Natural killer cell (primary cell): ENCODE data around the gene BCAS3. TPM values are rescaled to one million over a fixed set of nuclear protein-coding genes. Genes with fewer than 3 reads are reported as not detected.
A peak's percentile ranks its signal among the peaks of the same experiment; 100 is the strongest.

Experiments used
- ATAC-seq, 3 donors: fragments of 150-1000 bp in 2 of 3; fragments of 200-7000 bp in 1 of 3; cut with Tn5 transposase; 1 replicate in 1 of 3; 2 replicates in 2 of 3; pipeline ENCODE4 v1.10.0; 2021; ENCODE audit warnings: mild to moderate bottlenecking in 2 of 3, moderate library complexity in 2 of 3
- DNase-seq, 2 donors: peaks; one replicate each; pipeline versions ENCODE4 v3.0.0 to v3.0.0-alpha.2; 2013 to 2021; ENCODE audit warnings: mixed read lengths in 1 of 2
- H3K27ac ChIP-seq: one replicate; pipeline ENCODE4 v1.5.1; 2013; ENCODE audit warnings: mild to moderate bottlenecking, low read length
- H3K27me3 ChIP-seq: one replicate; pipeline ENCODE4 v1.6.1; 2013; ENCODE audit warnings: low read length; ENCODE audit not compliant: control insufficient read depth, insufficient read depth
- H3K36me3 ChIP-seq: one replicate; pipeline ENCODE4 v1.6.1; 2013; ENCODE audit warnings: low read length; ENCODE audit not compliant: control insufficient read depth, insufficient read depth
- H3K4me1 ChIP-seq: one replicate; pipeline ENCODE4 v1.6.1; 2013; ENCODE audit warnings: low read length; ENCODE audit not compliant: control insufficient read depth, insufficient read depth
- H3K4me3 ChIP-seq: one replicate; pipeline ENCODE4 v1.5.1; 2013; ENCODE audit warnings: low read length
- H3K9me3 ChIP-seq: one replicate; pipeline ENCODE4 v1.6.1; 2013; ENCODE audit warnings: low read length; ENCODE audit not compliant: control insufficient read depth, insufficient read depth
- H3K27ac Mint-ChIP-seq, 2 donors: one replicate each; pipeline ENCODE4 v1.8.0; 2022; ENCODE audit warnings: mild to moderate bottlenecking in 2 of 2, mixed read lengths in 2 of 2, moderate library complexity in 1 of 2
- H3K27me3 Mint-ChIP-seq, 2 donors: one replicate each; pipeline ENCODE4 v1.8.0; 2022; ENCODE audit warnings: low read depth in 2 of 2, mixed read lengths in 2 of 2
- H3K36me3 Mint-ChIP-seq: one replicate; pipeline ENCODE4 v1.8.0; 2022; ENCODE audit warnings: mixed read lengths
- H3K4me1 Mint-ChIP-seq, 2 donors: one replicate each; pipeline ENCODE4 v1.8.0; 2022; ENCODE audit warnings: mixed read lengths in 2 of 2
- H3K4me3 Mint-ChIP-seq: one replicate; pipeline ENCODE4 v1.8.0; 2022; ENCODE audit warnings: mild to moderate bottlenecking, moderate library complexity, mixed read lengths
- H3K9me3 Mint-ChIP-seq, 2 donors: one replicate each; pipeline ENCODE4 v1.8.0; 2022; ENCODE audit warnings: mixed read lengths in 2 of 2
- CTCF ChIP-seq: fragments of 200-600 bp; IDR thresholded peaks from one replicate; pipeline ENCODE4 v1.8.0; 2022; ENCODE audit warnings: antibody characterized with exemption
- WGBS: methylation state at CpG from one replicate; pipeline ENCODE4 v1.1.7; 2013; ENCODE audit warnings: missing lambda C conversion rate; ENCODE audit not compliant: insufficient coverage; 5-methylcytosine and 5-hydroxymethylcytosine counted together
- intact Hi-C: fragments of 100-400 bp; cut with micrococcal nuclease; formaldehyde crosslinking; loops from one replicate; pipeline ENCODE4 v1.14.2; 2022
- total RNA-seq, 4 donors: library from RNA; stranded (reverse); fragments of 120-200 nt in 1 of 4; gene quantifications; one replicate each; pipeline versions ENCODE4 v1.2.3 to v1.2.4, GENCODE V29; 2013 to 2022

Gene BCAS3
- total RNA-seq, 3 donors from 2014 or later (not counting 1 experiment from before 2014, with no cell fraction given), result 60.5 to 87.8 (median 72.0) TPM

DNA sequence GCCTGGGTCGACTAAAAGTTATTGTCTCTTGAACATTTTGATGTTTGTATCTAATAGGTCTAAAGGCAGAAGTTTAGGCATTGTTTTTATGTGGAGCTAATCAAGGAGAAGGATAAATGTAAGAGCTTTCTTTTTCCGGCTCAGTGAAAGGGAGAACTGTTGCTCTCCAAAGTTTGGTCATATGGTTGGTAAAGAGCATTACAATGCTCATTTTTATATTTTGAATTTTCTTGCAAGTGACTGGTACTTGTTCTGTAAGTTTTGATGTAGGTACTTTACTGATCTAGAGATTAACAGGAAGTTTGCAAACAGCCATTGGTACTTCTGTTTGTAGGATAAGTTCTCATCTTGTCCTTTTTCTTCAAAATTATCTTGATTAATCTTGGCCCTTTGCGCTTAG lies 30.9 kb upstream of the BCAS3 start:
- Mint-ChIP-seq H3K36me3 (peaks cover 11% of the 10 kb centered on the region), H3K4me1 (peaks cover 3 to 28% of the 10 kb centered on the region in 2 donors), H3K4me3 (no peak overlapping the region), H3K27ac (peak overlapping the region in 1 of 2 donors; percentile 37), H3K27me3 (no peaks in the 10 kb centered on the region), H3K9me3 (no peaks in the 10 kb centered on the region)
- DNase-seq (no peak), ATAC-seq (no peak)
- Histone ChIP-seq H3K4me1 (no peaks in the 10 kb centered on the region), H3K36me3 (peaks cover 25% of the 10 kb centered on the region), H3K27me3 (no peaks in the 10 kb centered on the region), H3K27ac (no peak overlapping the region), H3K9me3 (no peaks in the 10 kb centered on the region), H3K4me3 (no peak overlapping the region)
- no peak for TF ChIP-seq CTCF
- 89% methylated on average over 2 of the region's 3 CpGs for WGBS
- intact Hi-C loops, result no loop called here

- Histone ChIP-seq H3K36me3 (peaks cover 25% of the 10 kb centered on the region), H3K9me3 (no peaks in the 10 kb centered on the region), H3K27ac (no peak overlapping the region), H3K27me3 (no peaks in the 10 kb centered on the region), H3K4me1 (no peaks in the 10 kb centered on the region), H3K4me3 (no peak overlapping the region)
- H3K4me3 Mint-ChIP-seq, result no peak overlapping the region
- no peaks in the 10 kb centered on the region for H3K27me3 Mint-ChIP-seq
- ATAC-seq (no peak), DNase-seq (no peak)
- H3K4me1 Mint-ChIP-seq, result peaks cover 13 to 34% of the 10 kb centered on the region in 2 donors
- no peaks in the 10 kb centered on the region for H3K9me3 Mint-ChIP-seq
- TF ChIP-seq CTCF, result no peak
- H3K27ac Mint-ChIP-seq, result no peak overlapping the region
- WGBS, result no CpG with 5 or more reads among the region's 1 CpG
- intact Hi-C loops, result no loop called here
- peaks cover 11% of the 10 kb centered on the region for H3K36me3 Mint-ChIP-seq
Measured at GRCh38 chr17:60647705-60648104, 29.9 kb upstream of the BCAS3 start.

DNA sequence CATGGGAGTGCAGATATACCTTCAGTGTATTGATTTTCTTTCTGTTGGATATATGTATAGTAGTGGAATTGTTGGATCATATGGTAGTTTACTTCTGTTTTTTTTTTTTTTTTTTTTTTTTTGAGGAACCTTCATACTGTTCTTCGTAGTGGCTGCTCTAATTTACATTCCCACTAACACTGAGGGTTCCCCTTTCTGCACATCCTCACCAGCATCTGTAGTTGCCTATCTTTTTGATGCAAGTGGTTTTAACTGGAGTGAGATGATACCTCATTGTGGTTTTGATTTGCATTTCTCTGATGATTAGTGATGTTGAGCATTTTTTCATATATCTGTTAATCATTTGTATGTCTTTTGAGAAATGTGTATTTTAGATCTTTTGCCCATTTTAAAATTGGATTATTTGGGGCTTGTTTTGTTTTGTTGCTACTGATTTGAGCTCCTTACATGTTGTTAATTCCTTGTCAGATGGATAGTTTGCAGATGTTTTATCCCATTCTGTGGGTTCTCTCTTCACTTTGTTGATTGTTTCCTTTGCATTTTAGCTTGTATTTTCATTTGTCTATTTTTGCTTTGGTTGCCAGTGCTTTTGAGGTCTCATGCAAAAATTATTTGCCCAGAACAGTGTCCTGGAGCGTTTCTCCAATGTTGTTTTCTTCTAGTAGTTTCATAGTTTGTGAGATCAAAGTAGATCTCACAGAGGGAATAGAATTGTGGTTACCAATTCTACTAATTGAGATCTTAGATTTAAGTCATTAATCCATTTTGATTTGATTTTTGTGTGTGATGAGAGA lies 25.0 kb upstream of the BCAS3 start:
- no peak for TF ChIP-seq CTCF
- Histone ChIP-seq H3K27ac (no peak overlapping the region), H3K36me3 (peaks cover 36% of the 10 kb centered on the region), H3K4me3 (no peak overlapping the region), H3K27me3 (no peaks in the 10 kb centered on the region), H3K4me1 (no peaks in the 10 kb centered on the region), H3K9me3 (no peaks in the 10 kb centered on the region)
- peak in 1 of 3 donors; percentile 56 for ATAC-seq
- Mint-ChIP-seq H3K9me3 (no peaks in the 10 kb centered on the region), H3K36me3 (peaks cover 11% of the 10 kb centered on the region), H3K27me3 (no peaks in the 10 kb centered on the region), H3K4me1 (peaks cover 25 to 37% of the 10 kb centered on the region in 2 donors), H3K4me3 (no peak overlapping the region), H3K27ac (peak overlapping the region; percentile 2 to 24)
- DNase-seq, result no peak
- WGBS, result 80% methylated on average over 1 of the region's 2 CpGs
- intact Hi-C loops, result no loop called here
